GM19240 (cell line): ENCODE measurements around the gene NALCN.

Experiments
- DNase-seq: peaks from one replicate; pipeline ENCODE4 v3.0.0; 2011; ENCODE audit warnings: low spot score; ENCODE audit not compliant: insufficient read length

The NALCN gene

GRCh38 chr13:101209206-101209893 lies 207.0 kb downstream of the NALCN start:
- no peak for DNase-seq

DNA sequence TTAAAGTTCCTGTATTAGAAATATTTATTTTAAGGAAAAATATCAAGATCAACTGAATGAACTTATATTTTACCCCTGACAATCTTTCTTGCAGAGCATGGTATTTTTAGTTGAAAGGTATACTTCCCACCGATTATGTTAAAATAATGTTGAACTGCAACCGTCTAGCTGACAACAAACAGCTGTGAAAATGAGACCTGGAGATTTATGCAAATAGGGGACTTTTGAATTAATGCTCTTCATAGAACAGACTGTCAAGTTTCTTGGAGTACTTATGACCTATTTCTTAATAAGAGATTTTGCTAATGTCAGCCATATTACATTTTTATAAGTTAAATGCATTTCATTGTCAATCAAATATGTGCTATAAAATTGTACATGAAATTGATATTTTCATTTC lies 210.9 kb downstream of the NALCN start:
- DNase-seq = no peak

DNA sequence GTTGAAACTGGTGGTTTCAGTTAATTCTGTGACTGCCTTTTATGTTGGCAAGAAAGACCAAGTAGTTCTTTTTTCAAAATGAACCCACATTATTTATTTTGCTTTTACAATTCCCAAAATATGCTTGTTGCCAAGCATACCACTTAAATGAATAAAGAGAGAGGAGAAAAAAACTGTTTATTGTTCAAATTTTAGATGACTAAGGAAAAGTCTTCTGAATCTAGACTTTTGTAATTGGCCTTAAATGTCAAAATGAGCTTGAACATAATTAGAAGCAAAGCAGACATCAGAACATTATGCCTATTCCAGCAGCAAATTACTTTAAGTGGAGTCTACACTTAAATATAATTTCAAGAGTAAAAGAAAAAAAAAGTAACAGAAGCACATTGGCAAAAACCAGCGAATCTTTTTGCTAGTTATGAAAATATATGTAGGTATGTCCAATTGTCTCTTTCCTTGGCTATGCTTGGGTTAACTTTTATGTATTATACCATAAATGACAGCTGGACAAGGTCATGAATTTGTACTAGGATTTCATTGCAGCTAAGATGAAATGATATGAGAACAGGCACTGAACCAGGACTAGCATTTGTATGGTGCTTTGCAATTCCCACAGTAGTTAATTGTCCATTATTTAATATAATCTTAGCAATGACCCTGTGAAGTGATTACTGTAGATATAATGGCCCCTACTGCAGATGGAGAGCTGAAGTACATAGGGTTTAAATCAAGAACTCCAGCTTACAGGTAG lies 211.9 kb downstream of the NALCN start:
- DNase-seq = no peak

GRCh38 chr13:101202590-101202989 lies 213.7 kb downstream of the NALCN start:
- DNase-seq = no peak

DNA sequence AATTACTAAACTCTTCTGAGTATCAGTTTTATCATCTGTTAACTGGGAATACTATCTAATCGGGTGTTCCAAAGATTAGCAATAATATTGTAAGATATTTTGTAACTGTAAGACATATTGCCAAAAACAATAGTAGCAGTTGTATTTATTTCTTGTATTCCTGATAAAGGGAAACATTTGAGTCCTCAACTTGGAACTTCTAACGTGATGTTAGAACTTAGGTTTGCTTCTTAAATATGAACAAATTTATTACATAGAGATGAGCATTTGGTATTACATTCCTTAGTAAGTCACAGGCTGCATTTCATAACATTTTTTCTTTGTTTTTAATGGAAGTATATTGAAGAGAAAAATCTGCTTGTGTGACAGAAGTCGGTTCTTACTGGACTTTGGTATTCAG lies 225.3 kb downstream of the NALCN start:
- DNase-seq = no peak

DNA sequence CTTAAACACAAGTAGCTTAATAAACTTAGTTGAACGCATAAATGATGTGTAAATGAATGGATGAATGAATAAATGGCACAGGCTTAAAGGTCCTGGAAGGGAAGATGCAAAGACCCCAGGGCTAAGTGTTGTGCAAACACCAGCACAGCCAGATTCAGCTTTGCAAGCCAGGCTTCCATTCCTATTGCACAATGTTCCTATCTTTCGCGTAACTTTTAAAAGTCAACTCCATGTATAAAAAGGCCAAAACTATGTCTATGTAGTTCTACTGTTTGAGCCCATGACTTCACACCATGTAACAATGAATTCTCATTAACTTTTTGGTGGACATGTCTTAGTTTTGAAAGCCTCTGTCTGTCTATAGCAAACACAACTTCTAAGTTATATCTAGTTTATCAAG lies 226.0 kb downstream of the NALCN start:
- DNase-seq = no peak

- DNase-seq = no peak
Observed at GRCh38 chr13:101185606-101186005, 230.7 kb downstream of the NALCN start.

- DNase-seq = no peak
Observed at GRCh38 chr13:101181076-101181685, 235.1 kb downstream of the NALCN start.

GRCh38 chr13:101179021-101179420 lies 237.3 kb downstream of the NALCN start:
- no peak for DNase-seq

DNA sequence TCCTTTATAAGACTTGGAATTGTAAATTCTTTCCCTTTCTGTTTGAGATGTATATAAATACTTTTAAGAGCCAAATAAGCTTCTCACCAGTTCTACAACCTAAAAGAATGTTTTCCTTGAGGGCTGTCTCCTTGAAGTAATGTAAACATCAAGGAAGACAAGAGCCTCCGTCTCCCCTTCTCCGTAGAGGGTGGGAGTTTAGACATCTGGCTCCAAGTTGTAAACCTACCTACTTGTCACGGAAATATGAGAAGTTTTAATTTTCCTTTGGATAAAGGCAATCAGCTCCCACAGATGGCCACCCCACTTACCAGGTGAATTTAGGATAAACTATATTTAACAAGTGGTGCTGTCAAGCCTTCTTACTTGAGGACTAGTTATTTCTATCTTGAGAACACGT lies 237.9 kb downstream of the NALCN start:
- no peak for DNase-seq

DNA sequence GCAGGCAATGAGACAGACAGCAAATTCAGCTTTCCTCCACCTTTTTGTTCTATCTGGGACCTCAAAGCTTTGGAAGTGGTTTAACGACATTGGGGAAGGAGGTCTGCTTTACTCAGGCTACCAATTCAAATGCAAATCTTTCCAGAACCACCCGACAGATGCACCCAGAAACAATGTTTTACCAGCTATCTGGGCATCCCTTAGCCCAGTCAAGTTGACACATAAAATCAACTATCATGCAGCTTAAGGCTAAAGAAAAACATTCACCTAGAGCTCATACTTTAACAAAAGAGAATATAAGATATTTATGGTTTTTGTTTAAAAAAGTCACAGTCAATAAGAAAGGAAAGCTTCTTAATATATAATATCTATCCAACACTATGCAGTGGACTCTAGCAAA lies 246.0 kb downstream of the NALCN start:
- DNase-seq = no peak

- no peak for DNase-seq
Observed at GRCh38 chr13:101157261-101157660, 259.0 kb downstream of the NALCN start.

DNA sequence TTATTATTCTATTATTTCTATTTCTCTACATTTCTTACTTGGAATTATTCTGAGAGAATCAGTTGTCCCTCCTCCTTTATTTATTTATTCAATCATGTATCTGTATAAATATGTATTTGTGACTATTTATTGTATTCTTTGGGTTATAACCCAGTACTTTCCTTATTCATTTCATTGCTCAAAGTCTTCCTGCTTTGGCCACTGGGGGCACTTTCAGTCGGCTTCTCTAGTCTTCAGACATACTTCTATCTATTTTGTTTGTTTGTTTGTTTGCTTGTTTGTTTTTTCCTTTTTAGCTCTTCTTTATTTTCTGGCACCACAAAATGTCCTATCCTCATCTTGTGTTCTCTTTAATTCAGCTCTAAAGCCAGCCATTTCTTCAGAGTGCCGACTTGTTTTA lies 260.4 kb downstream of the NALCN start:
- no peak for DNase-seq

DNA sequence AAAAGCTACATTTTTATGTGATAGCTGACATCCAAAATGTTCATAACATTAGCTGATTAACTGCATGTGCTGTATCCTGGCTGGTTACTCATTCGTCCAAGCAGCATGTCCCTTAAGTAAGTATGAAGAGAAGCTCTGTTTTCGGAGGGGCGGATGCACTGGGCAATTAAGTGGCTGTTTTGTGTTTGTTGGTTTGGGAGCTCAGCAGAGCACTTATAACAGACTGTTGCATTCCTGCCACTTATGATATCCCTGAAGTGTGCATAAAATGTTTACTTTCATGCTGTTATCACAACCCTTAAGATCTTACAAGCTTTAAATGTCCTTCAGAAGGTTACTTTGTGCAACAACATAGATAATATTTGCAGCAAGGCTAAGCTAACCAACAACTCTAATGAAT lies 264.1 kb downstream of the NALCN start:
- DNase-seq = no peak

DNA sequence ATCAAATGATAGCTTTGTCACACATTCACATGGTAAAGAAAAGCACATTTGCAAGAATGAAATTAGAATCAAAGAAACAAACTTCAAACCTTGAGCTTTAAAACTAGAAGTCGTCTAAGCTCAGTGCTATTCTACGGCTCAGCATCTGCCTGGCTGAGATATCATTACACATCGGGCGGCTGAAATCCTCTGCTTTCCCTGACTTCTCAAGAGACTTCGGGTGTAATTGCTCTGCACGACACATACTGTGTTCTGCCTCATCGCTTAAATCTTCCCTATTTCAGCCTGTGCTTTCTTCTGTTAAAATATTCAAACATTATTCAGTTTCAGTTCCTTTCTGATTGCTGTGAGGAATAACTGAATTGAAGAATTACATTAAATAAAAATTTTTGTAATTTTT lies 265.3 kb downstream of the NALCN start:
- DNase-seq = no peak

GRCh38 chr13:101149735-101150384 lies 266.4 kb downstream of the NALCN start:
- no peak for DNase-seq

GRCh38 chr13:101146101-101146898 lies 270.0 kb downstream of the NALCN start:
- no peak for DNase-seq

DNA sequence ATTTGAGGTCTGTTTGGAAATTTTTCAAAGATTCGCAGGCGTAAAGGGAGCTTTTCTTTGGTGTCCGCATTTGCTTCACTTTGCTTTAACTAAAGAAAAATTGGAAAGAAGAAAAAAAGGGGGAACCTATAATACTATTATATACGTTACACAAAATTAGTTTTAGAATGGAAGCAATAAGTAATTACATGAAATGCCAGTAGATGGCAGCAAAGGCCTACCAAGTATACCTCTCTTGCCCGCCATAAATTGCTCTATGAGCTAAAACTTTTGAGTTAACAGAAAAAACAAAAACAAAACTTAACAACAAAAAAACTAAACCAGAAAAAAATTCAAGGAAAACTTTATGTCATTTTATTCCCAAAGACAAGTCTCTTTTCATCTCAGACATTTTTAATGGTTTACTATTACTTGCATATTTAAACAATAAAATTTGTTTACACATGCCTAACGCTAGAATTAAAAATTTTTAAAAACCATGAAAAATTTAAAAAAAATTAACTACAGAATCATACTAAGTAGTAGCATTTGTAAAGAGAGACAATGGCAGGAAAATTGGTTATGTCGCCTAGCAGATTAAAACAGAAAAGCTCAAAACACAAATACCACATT lies 271.4 kb downstream of the NALCN start:
- peak; percentile 6 for DNase-seq

GRCh38 chr13:101140936-101141335 lies 275.4 kb downstream of the NALCN start:
- no peak for DNase-seq

- DNase-seq = no peak
Observed at GRCh38 chr13:101140087-101140770, 276.1 kb downstream of the NALCN start.
